ENCODE results near the gene ZBTB11.

DNA sequence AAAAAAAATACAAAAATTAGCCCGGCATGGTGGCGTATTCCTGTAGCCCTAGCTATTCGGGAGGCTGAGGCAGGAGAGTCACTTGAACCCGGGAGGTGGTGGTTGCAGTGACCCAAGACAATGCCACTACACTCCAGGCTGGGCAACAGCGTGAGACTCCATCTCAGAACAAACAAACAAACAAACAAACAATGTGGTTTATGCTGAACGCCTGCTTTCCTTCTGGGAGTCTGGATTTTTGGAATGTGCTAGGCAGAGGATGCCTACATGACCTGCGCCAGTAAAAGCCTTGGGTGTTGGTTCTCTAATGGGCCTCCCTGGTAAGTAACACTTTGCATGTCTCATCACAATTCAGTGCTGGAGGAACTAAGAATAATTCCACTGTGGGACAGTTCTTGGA is 59.5 kb downstream of the ZBTB11 start:
- TF ChIP-seq TAF1 (IDR thresholded peaks at IDR 0.05; ENCODE audit: low read depth, low read length), result no peak
- TF ChIP-seq POLR2AphosphoS5 (IDR thresholded peaks at IDR 0.05; ENCODE audit: low read depth, low read length), result no peak
- no peak for TF ChIP-seq POLR2A (IDR thresholded peaks at IDR 0.05; ENCODE audit: low read depth, low read length)
- no peak for TF ChIP-seq PAX5 (IDR thresholded peaks at IDR 0.05; ENCODE audit: insufficient read depth, low read length, severe bottlenecking)

Measured in GM12891 (cell line).